OCI-LY7 (cell line): ENCODE measurements around the gene MRPL40.

Source experiments
- EZH2phosphoT487 ChIP-seq: fragments of 200-600 bp; sonication (generic); IDR thresholded peaks from 2 replicates; pipeline ENCODE4 v1.6.1; 2018; ENCODE audit warnings: low read depth, borderline replicate concordance, mild to moderate bottlenecking, mixed run types, antibody characterized with exemption, low read length, moderate library complexity, mixed read lengths
- TF ChIP-seq, protein P1 (sequence below): fragments of 200-600 bp; sonication (generic); conservative IDR thresholded peaks from 2 replicates; pipeline ENCODE4 v1.5.1; 2014; ENCODE audit warnings: mild to moderate bottlenecking, antibody characterized with exemption, low read length, moderate library complexity, mixed read lengths

DNA sequence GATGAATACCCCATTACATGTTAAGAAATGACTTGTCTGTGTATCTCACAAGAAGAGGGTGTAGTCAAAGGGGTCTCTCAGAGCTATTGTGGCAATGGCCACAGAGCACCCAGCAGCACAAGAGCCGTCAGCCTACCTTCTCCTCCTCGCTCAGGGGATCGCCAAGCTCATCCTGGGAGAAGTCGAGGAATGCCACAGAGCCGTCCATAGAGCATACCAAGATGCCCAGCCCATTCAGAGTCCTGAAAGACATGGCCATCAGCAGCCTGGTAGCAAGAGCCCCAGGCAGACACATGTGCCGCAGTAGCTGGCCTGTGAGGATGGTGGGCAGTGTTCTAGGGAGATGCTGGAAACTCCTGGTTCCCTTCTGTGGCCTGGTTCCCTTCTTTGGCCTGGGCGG, 44.8 kb upstream of the MRPL40 start:
- TF ChIP-seq, protein P1, sequence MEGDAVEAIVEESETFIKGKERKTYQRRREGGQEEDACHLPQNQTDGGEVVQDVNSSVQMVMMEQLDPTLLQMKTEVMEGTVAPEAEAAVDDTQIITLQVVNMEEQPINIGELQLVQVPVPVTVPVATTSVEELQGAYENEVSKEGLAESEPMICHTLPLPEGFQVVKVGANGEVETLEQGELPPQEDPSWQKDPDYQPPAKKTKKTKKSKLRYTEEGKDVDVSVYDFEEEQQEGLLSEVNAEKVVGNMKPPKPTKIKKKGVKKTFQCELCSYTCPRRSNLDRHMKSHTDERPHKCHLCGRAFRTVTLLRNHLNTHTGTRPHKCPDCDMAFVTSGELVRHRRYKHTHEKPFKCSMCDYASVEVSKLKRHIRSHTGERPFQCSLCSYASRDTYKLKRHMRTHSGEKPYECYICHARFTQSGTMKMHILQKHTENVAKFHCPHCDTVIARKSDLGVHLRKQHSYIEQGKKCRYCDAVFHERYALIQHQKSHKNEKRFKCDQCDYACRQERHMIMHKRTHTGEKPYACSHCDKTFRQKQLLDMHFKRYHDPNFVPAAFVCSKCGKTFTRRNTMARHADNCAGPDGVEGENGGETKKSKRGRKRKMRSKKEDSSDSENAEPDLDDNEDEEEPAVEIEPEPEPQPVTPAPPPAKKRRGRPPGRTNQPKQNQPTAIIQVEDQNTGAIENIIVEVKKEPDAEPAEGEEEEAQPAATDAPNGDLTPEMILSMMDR, result no peak
- no peak for TF ChIP-seq EZH2phosphoT487
